Measurements from ENCODE around the gene RGPD5.
"Not testable (repeated sequence)": the region's sequence is repeated elsewhere in the genome, so short reads cannot be mapped to it uniquely, and the experiment has no call there.

GRCh38 chr2:109896212-109896611 is 102.1 kb downstream of the RGPD5 start:
- not testable (repeated sequence) for TF ChIP-seq CTCF (IDR thresholded peaks at IDR 0.05; ENCODE audit: low read depth, low read length, poor library complexity, severe bottlenecking); EZH2phosphoT487 (IDR thresholded peaks at IDR 0.05; ENCODE audit: borderline replicate concordance, low read length)
